ENCODE measurements around the gene CLPTM1L. TPM values are rescaled to one million over a fixed set of nuclear protein-coding genes. Genes with fewer than 3 reads are reported as not detected.

Gene CLPTM1L
- total and polyA plus RNA-seq, 8 donors: 60.8 to 202 (median 117) TPM

GRCh38 chr5:1354576-1354975, 9.7 kb upstream of the CLPTM1L start:
- TF ChIP-seq CTCF (IDR thresholded peaks at IDR 0.05): no peak
- TF ChIP-seq EP300 (IDR thresholded peaks at IDR 0.05): no peak
- no peak for TF ChIP-seq POLR2A (IDR thresholded peaks at IDR 0.05)
- TF ChIP-seq POLR2AphosphoS5 (IDR thresholded peaks at IDR 0.05): no peak
- H3K27me3 ChIP-seq: peaks cover 6 to 39% (median 27%) of the 10 kb centered on the region in 3 donors
- no peak for DNase-seq
- H3K27ac ChIP-seq: no peak overlapping the region
- no peak overlapping the region for H3K4me3 ChIP-seq
- H3K36me3 ChIP-seq: no peaks in the 10 kb centered on the region
- WGBS, 5 donors: 39 to 46% (median 43%) methylated on average over 4 of the region's 4 CpGs
- no peaks in the 10 kb centered on the region for H3K4me1 ChIP-seq
- intact Hi-C loops (cut with DNase I; ENCODE audit: low total_unique reads): no loop called here
- no peaks in the 10 kb centered on the region for H3K9me3 ChIP-seq

- TF ChIP-seq POLR2AphosphoS5 (IDR thresholded peaks at IDR 0.05) (no peak), CTCF (IDR thresholded peaks at IDR 0.05) (no peak), POLR2A (IDR thresholded peaks at IDR 0.05) (no peak), EP300 (IDR thresholded peaks at IDR 0.05) (no peak)
- H3K4me1 ChIP-seq: no peaks in the 10 kb centered on the region
- no peaks in the 10 kb centered on the region for H3K9me3 ChIP-seq
- DNase-seq: no peak
- intact Hi-C loops (cut with DNase I; ENCODE audit: low total_unique reads): no loop called here
- H3K4me3 ChIP-seq: no peak overlapping the region
- H3K27ac ChIP-seq: no peak overlapping the region
- no peaks in the 10 kb centered on the region for H3K36me3 ChIP-seq
- peaks cover 0 to 18% (median 9%) of the 10 kb centered on the region in 3 donors for H3K27me3 ChIP-seq
- WGBS, 5 donors: 69 to 77% (median 73%) methylated on average over 9 to 10 of the region's 10 CpGs
Observed at GRCh38 chr5:1352231-1353219, 7.6 kb upstream of the CLPTM1L start.

- no peak overlapping the region for H3K27ac ChIP-seq
- DNase-seq: no peak
- intact Hi-C loops (cut with DNase I; ENCODE audit: low total_unique reads): no loop called here
- no peaks in the 10 kb centered on the region for H3K9me3 ChIP-seq
- 78 to 93% (median 82%) methylated on average over 4 of the region's 4 CpGs for WGBS, 5 donors
- peaks cover 0 to 5% (median 0%) of the 10 kb centered on the region in 3 donors for H3K27me3 ChIP-seq
- TF ChIP-seq EP300 (IDR thresholded peaks at IDR 0.05) (no peak), POLR2A (IDR thresholded peaks at IDR 0.05) (no peak), CTCF (IDR thresholded peaks at IDR 0.05) (no peak)
- no peak overlapping the region for H3K4me3 ChIP-seq
- H3K4me1 ChIP-seq: peaks cover 0 to 4% (median 3%) of the 10 kb centered on the region in 4 donors
- no peaks in the 10 kb centered on the region for H3K36me3 ChIP-seq
Observed at GRCh38 chr5:1351156-1351555, 6.3 kb upstream of the CLPTM1L start.

DNA sequence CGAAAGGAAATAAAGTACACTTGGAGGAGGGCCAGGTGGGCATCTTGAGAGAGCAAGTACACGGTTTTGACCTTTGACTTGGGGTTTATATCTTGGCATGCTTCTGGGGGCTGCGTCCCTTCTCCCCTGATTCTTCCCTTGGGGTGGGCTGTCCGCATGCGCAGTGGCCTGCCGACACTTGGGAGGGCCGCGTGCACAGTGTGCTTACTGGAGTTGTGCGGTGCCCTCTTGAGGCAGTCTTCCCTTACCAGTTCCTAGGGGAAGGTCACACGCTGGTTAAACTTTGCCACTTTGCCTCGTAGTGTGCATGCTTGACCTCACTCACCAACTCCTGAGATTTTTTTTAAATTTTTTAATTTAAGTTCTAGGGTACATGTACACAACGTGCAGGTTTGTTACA, 4.3 kb upstream of the CLPTM1L start:
- TF ChIP-seq CTCF (IDR thresholded peaks at IDR 0.05) (no peak), EP300 (IDR thresholded peaks at IDR 0.05) (no peak), POLR2A (IDR thresholded peaks at IDR 0.05) (no peak), POLR2AphosphoS5 (IDR thresholded peaks at IDR 0.05) (no peak)
- no peak overlapping the region for H3K27ac ChIP-seq
- intact Hi-C loops (cut with DNase I; ENCODE audit: low total_unique reads): no loop called here

More for the DNA sequence above, 4.3 kb upstream of the CLPTM1L start:
- H3K27me3 ChIP-seq: no peaks in the 10 kb centered on the region
- peaks cover 7 to 17% (median 14%) of the 10 kb centered on the region in 4 donors for H3K4me1 ChIP-seq
- DNase-seq: no peak
- H3K4me3 ChIP-seq: no peak overlapping the region
- no peaks in the 10 kb centered on the region for H3K9me3 ChIP-seq
- WGBS, 5 donors: 18 to 33% (median 23%) methylated on average over 11 to 12 of the region's 12 CpGs
- no peaks in the 10 kb centered on the region for H3K36me3 ChIP-seq

All from stomach (tissue), 9 donors.